Endothelial cell (in vitro differentiated cells): Measurements from ENCODE around the gene ATP8B2. TPM values are rescaled to one million over a fixed set of nuclear protein-coding genes. Genes with fewer than 3 reads are reported as not detected.
"Not testable (repeated sequence)": the region's sequence is repeated elsewhere in the genome, so short reads cannot be mapped to it uniquely, and the experiment has no call there.

Experiments
- DNase-seq: peaks from one replicate; pipeline ENCODE4 v3.0.0; 2021; ENCODE audit warnings: low spot score
- H3K27ac Mint-ChIP-seq: one replicate; pipeline ENCODE4 v1.8.0; 2021; ENCODE audit warnings: mixed read lengths, inconsistent platforms; ENCODE audit not compliant: unreplicated experiment
- H3K27me3 Mint-ChIP-seq: one replicate; pipeline ENCODE4 v1.8.0; 2021; ENCODE audit warnings: mild to moderate bottlenecking, moderate library complexity, mixed read lengths, inconsistent platforms; ENCODE audit not compliant: unreplicated experiment
- H3K36me3 Mint-ChIP-seq: one replicate; pipeline ENCODE4 v1.8.0; 2021; ENCODE audit warnings: mild to moderate bottlenecking, low read depth, mixed read lengths, inconsistent platforms; ENCODE audit not compliant: unreplicated experiment
- H3K4me1 Mint-ChIP-seq: one replicate; pipeline ENCODE4 v1.8.0; 2021; ENCODE audit warnings: mild to moderate bottlenecking, mixed read lengths, inconsistent platforms; ENCODE audit not compliant: unreplicated experiment
- H3K4me3 Mint-ChIP-seq: one replicate; pipeline ENCODE4 v1.8.0; 2021; ENCODE audit warnings: mild to moderate bottlenecking, mixed read lengths, inconsistent platforms; ENCODE audit not compliant: unreplicated experiment
- H3K9me3 Mint-ChIP-seq: one replicate; pipeline ENCODE4 v1.8.0; 2021; ENCODE audit warnings: mixed read lengths, inconsistent platforms; ENCODE audit not compliant: unreplicated experiment
- CTCF ChIP-seq: fragments of 200-600 bp; sonication (generic); IDR thresholded peaks from one replicate; pipeline ENCODE4 v1.5.0; 2021; ENCODE audit warnings: antibody characterized with exemption; ENCODE audit not compliant: unreplicated experiment
- total RNA-seq: library from RNA; stranded (reverse); fragmentation: NEBNext Ultra II Directional; extraction: Animal tissue kit (Norgen Biotek cat#: 25700); gene quantifications from one replicate; pipeline ENCODE4 v1.2.1, GENCODE V29; 2021; ENCODE audit not compliant: unreplicated experiment

ATP8B2 gene
- total RNA-seq, 1 donor from 2014 or later: 58.1 TPM

- no peaks in the 10 kb centered on the region for H3K36me3 Mint-ChIP-seq
- peaks cover 5% of the 10 kb centered on the region for H3K4me1 Mint-ChIP-seq
- H3K9me3 Mint-ChIP-seq: no peaks in the 10 kb centered on the region
- DNase-seq: no peak
- H3K4me3 Mint-ChIP-seq: no peak overlapping the region
- no peak for TF ChIP-seq CTCF
- no peak overlapping the region for H3K27ac Mint-ChIP-seq
- peaks cover 3% of the 10 kb centered on the region for H3K27me3 Mint-ChIP-seq
Observed at GRCh38 chr1:154358519-154358918, 33.2 kb downstream of the ATP8B2 start.

GRCh38 chr1:154360288-154360687 is 35.0 kb downstream of the ATP8B2 start:
- Mint-ChIP-seq H3K36me3 (no peaks in the 10 kb centered on the region), H3K27me3 (no peaks in the 10 kb centered on the region), H3K4me1 (no peaks in the 10 kb centered on the region), H3K9me3 (no peaks in the 10 kb centered on the region), H3K27ac (no peak overlapping the region), H3K4me3 (no peak overlapping the region)
- no peak for DNase-seq
- no peak for TF ChIP-seq CTCF

- not testable (repeated sequence) for H3K4me3 Mint-ChIP-seq, H3K27ac Mint-ChIP-seq
Observed at GRCh38 chr1:154360881-154361280, 35.6 kb downstream of the ATP8B2 start.

GRCh38 chr1:154361357-154361756 is 36.0 kb downstream of the ATP8B2 start:
- Mint-ChIP-seq H3K36me3 (no peaks in the 10 kb centered on the region), H3K9me3 (no peaks in the 10 kb centered on the region), H3K4me1 (no peaks in the 10 kb centered on the region), H3K27ac (no peak overlapping the region), H3K4me3 (no peak overlapping the region), H3K27me3 (no peaks in the 10 kb centered on the region)
- DNase-seq: no peak
- no peak for TF ChIP-seq CTCF

More at GRCh38 chr1:154360881-154361280, 35.6 kb downstream of the ATP8B2 start:
- H3K4me1 Mint-ChIP-seq, DNase-seq, H3K27me3 Mint-ChIP-seq, H3K36me3 Mint-ChIP-seq, H3K9me3 Mint-ChIP-seq: not testable (repeated sequence)

GRCh38 chr1:154371436-154371835 is 46.1 kb downstream of the ATP8B2 start:
- no peaks in the 10 kb centered on the region for H3K36me3 Mint-ChIP-seq
- DNase-seq: no peak
- H3K4me3 Mint-ChIP-seq: no peak overlapping the region
- H3K9me3 Mint-ChIP-seq: no peaks in the 10 kb centered on the region
- H3K4me1 Mint-ChIP-seq: no peaks in the 10 kb centered on the region
- no peak overlapping the region for H3K27ac Mint-ChIP-seq
- no peaks in the 10 kb centered on the region for H3K27me3 Mint-ChIP-seq
- no peak for TF ChIP-seq CTCF

GRCh38 chr1:154373777-154374357 is 48.5 kb downstream of the ATP8B2 start:
- DNase-seq, H3K4me1 Mint-ChIP-seq, H3K4me3 Mint-ChIP-seq, H3K9me3 Mint-ChIP-seq, H3K27me3 Mint-ChIP-seq, H3K27ac Mint-ChIP-seq, H3K36me3 Mint-ChIP-seq: not testable (repeated sequence)
